ENCODE results near the gene GH2.

The GH2 gene

DNA sequence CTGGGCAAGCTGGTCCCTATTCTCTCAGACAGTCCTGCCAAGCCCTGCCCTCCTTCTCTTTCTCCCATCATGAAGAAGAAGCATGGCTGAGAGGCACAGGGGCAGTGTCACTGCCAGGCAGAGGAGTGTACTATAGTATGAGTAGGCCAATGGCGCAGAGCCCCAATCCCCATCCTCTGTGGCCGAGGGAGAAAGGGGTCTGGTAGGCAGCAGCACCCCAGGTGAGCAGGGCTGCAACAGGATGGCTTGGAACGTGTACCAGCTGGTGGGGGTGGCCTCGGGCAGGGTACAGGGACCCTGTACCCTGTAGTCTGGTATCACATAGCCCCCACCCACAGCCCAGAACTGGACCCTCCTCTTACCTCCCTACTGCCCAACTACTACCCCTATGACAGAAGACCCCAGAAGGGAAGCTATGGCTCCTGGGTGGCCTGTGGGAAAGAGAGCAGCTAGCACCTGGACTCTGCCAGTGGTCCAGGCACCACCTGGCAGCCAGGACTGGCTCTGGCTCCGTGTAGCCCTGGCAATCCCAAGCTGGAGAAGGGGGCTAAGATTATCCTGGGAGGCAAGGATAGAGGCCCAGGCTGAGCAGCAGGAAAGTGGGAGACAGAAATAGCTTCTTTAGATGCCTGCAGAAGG is 43.7 kb downstream of the GH2 start:
- no peak for DNase-seq (ENCODE audit: extremely low spot score)
- TF ChIP-seq, protein P1, sequence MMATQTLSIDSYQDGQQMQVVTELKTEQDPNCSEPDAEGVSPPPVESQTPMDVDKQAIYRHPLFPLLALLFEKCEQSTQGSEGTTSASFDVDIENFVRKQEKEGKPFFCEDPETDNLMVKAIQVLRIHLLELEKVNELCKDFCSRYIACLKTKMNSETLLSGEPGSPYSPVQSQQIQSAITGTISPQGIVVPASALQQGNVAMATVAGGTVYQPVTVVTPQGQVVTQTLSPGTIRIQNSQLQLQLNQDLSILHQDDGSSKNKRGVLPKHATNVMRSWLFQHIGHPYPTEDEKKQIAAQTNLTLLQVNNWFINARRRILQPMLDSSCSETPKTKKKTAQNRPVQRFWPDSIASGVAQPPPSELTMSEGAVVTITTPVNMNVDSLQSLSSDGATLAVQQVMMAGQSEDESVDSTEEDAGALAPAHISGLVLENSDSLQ (IDR thresholded peaks at IDR 0.05) = no peak
- TF ChIP-seq NFRKB (IDR thresholded peaks at IDR 0.05) = no peak
- POLR2A ChIA-PET = interaction anchor here (1.2 to 9.1 kb wide), 3 partner anchors 11 to 64 kb away, joined by 3 to 67 read pairs (median 7); partner anchors contain the start of genes CCDC47, DDX42, FTSJ3 and PSMC5
- CTCF ChIA-PET = no interaction called here

DNA sequence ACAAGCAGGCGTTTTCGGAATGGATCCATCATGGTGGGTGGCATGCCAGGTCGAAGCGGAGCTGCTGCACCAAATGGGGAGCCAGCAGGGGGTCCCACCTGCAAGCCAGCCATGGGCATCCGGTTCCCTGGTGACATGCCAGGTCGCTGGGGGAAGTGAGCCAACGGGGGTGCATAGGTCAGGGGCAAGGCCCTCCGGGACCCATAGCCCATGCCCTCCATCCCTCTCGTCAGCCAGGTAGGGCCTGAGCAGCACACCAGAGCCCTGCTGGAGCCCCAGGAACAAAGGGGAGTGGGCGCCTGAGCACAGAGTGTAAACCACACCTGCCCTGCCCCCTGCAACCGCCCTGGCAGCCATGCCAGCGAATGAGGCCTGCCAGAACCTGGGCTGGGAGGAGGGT is 44.3 kb downstream of the GH2 start:
- CTCF ChIA-PET = no interaction called here
- DNase-seq (ENCODE audit: extremely low spot score) = no peak
- TF ChIP-seq TARDBP (IDR thresholded peaks at IDR 0.05) = no peak
- no peak for TF ChIP-seq L3MBTL2 (conservative IDR thresholded peaks at IDR 0.05)
- POLR2A ChIA-PET = interaction anchor here (1.2 to 9.1 kb wide), 2 partner anchors 11 to 64 kb away, joined by 3 to 67 read pairs; partner anchors contain the start of genes CCDC47, DDX42, FTSJ3 and PSMC5

DNA sequence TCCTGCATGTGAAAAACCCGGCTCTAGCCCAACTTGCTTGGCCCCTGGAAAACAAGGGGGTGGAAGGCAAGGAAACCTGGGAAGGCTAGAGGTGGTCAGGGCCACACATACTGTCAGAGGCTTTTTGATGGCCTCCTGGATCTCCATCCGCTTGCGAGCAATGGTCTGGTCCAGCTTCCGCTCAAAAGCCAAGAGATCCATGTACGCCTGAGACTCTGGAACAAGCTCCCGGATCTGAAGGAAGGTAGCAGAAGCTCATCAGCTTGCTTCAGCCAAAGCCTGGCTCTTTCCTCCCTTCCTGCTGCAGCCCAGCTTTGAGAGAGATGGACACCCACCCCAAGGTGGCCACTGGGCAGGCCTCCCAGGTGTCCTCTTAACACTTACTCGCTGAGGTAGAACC is 44.9 kb downstream of the GH2 start:
- CTCF ChIA-PET = no interaction called here
- no peak for DNase-seq (ENCODE audit: extremely low spot score)
- TF ChIP-seq ELF4 (IDR thresholded peaks at IDR 0.05) (no peak), SUZ12 (IDR thresholded peaks at IDR 0.05) (no peak), LEF1 (IDR thresholded peaks at IDR 0.05; ENCODE audit: borderline replicate concordance) (no peak), CTBP1 (IDR thresholded peaks at IDR 0.05; ENCODE audit: borderline replicate concordance) (no peak), TARDBP (IDR thresholded peaks at IDR 0.05) (no peak), SP1 (IDR thresholded peaks at IDR 0.05) (no peak), FOXM1 (IDR thresholded peaks at IDR 0.05; ENCODE audit: borderline replicate concordance) (no peak), ARNT (IDR thresholded peaks at IDR 0.05) (no peak), ZNF384 (IDR thresholded peaks at IDR 0.05) (no peak), L3MBTL2 (conservative IDR thresholded peaks at IDR 0.05) (no peak), FOXK2 (IDR thresholded peaks at IDR 0.05) (no peak), FOXA1 (IDR thresholded peaks at IDR 0.05) (no peak), HDGF (IDR thresholded peaks at IDR 0.05; ENCODE audit: borderline replicate concordance) (no peak), NFRKB (IDR thresholded peaks at IDR 0.05) (no peak), BHLHE40 (IDR thresholded peaks at IDR 0.05; ENCODE audit: borderline replicate concordance) (no peak)
- TF ChIP-seq, protein P1 (IDR thresholded peaks at IDR 0.05) = no peak
- POLR2A ChIA-PET = interaction anchor here (1.2 to 9.1 kb wide), 2 partner anchors 10 to 63 kb away, joined by 3 to 67 read pairs; partner anchors contain the start of genes CCDC47, DDX42, FTSJ3 and PSMC5

DNA sequence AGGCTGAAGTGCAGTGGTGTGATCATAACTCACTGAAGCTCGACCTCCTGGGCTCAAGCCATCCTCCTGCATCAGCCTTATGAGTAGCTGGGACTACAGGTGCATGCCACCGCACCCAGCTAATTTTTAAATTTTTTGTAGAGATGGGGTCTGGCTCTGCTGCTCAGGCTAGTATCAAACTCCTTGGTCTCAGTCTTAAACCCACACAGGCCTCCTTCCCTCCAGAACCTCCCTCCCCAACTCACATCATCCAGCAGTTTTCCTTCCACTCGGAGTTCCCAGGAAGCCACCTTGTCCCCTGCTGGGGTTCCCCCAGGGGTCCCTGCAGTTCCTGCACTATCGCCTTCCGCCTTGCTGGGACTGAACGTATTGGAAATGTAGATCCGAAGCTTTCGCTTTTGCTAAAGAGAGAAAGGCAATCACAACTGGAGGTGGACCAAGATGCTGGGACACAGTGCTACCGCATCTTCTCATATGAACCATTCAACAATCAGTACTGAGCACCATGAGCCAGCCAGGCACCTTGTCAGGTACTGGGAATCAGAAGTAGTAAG is 46.5 kb downstream of the GH2 start:
- ChIA-PET POLR2A (interaction anchor here (1.3 to 1.5 kb wide), 2 partner anchors 9 to 62 kb away, joined by 5 read pairs; partner anchors contain the start of genes CCDC47, DDX42 and PSMC5), CTCF (interaction anchor here (0.9 to 1.7 kb wide), 2 partner anchors 8 to 9 kb away, joined by 3 to 5 read pairs; partner anchors contain the start of gene SMARCD2)
- no peak for DNase-seq (ENCODE audit: extremely low spot score)
- TF ChIP-seq ELF4 (IDR thresholded peaks at IDR 0.05) = no peak

DNA sequence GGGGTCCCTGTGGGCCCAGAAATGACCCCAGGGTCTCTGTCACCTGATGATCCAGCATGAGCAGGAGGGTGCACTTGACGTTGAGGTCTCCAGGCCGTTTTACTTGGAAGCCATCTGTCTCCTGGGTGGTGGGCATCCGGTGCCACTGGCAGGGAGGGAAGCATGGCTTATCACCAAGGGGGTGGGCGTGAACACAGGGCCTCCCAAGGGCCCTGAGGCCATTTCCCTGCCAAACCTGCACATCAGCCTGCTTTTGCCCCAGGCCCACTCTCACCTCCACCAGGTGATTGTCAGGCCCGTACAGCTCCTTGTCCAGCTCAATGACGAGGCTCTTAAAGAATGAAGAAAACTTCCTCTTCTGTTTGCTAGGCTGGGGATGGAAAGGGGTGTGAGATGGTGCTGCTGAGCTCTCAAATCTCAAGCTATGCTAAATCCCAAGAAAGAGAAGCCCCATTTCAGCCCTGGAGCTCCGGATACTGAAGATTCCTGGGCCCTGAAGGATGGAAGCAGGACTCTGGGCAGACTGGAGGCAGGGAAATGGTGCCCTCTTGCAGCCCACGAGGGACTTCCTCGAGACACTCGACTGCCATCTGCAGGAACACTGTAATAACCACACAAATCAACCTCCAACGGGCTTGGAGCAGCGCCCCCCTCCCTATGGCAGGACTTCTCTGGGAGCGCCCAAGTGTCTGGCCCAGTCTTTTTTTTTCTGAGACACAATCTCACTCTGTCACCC is 47.1 kb downstream of the GH2 start:
- peak; percentile 84 for DNase-seq (ENCODE audit: extremely low spot score)
- TF ChIP-seq TARDBP (IDR thresholded peaks at IDR 0.05) (no peak), FOXA1 (IDR thresholded peaks at IDR 0.05) (no peak), SP1 (IDR thresholded peaks at IDR 0.05) (no peak), FOXK2 (IDR thresholded peaks at IDR 0.05) (no peak), LEF1 (IDR thresholded peaks at IDR 0.05; ENCODE audit: borderline replicate concordance) (no peak)
- ChIA-PET POLR2A (interaction anchor here (1.3 to 1.9 kb wide), 3 partner anchors 8 to 61 kb away, joined by 5 to 7 read pairs (median 5); partner anchors contain the start of genes CCDC47, DDX42 and PSMC5), CTCF (interaction anchor here (0.7 to 1.7 kb wide), 5 partner anchors 8 to 256 kb away, joined by 3 to 7 read pairs (median 4); partner anchors contain the start of gene SMARCD2)

DNA sequence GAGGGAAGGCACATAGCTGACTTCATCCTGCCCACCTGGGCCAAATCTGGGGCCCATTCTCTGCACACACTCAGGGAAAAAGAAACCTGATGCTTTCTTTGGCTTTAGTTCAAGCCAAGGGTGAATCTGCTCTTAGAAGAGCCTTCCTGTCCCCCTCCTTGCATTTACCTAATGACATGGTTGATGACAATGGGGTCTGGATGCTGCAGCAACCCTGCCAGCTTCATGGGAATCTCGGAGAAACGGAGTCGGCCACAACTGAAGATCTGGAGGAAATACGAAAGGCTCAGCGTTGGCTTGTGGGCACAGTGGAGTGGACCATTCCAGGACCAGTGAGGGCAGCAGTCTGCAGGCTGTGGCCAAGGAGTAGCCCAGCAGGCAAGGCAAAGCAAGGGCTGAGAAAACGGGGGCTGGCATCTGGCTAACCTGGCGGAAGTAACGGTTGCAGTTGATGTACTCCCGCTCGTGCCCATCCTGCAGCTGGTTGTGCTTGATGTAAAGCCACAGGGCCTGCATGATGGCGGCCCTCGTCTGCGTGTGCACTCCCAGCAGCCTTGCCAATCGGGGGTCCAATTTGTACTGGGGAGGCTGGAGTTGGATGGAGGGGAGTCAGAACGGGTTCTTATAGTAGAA is 47.9 kb downstream of the GH2 start:
- CTCF ChIA-PET = interaction anchor here (0.8 to 1.7 kb wide), 4 partner anchors 9 to 119 kb away, joined by 3 to 5 read pairs (median 4); partner anchors contain the start of gene SMARCD2
- no peak for TF ChIP-seq FOXK2 (IDR thresholded peaks at IDR 0.05)
- no peak for TF ChIP-seq TARDBP (IDR thresholded peaks at IDR 0.05)
- no peak for TF ChIP-seq SUZ12 (IDR thresholded peaks at IDR 0.05)
- no peak for TF ChIP-seq ZNF384 (IDR thresholded peaks at IDR 0.05)
- no peak for TF ChIP-seq L3MBTL2 (conservative IDR thresholded peaks at IDR 0.05)
- no peak for TF ChIP-seq FOXA1 (IDR thresholded peaks at IDR 0.05)
- TF ChIP-seq CTBP1 (IDR thresholded peaks at IDR 0.05; ENCODE audit: borderline replicate concordance) = no peak
- no peak for TF ChIP-seq FOXM1 (IDR thresholded peaks at IDR 0.05; ENCODE audit: borderline replicate concordance)
- no peak for TF ChIP-seq SP1 (IDR thresholded peaks at IDR 0.05)
- no peak for TF ChIP-seq ARNT (IDR thresholded peaks at IDR 0.05)
- no peak for TF ChIP-seq BHLHE40 (IDR thresholded peaks at IDR 0.05; ENCODE audit: borderline replicate concordance)
- no peak for TF ChIP-seq LEF1 (IDR thresholded peaks at IDR 0.05; ENCODE audit: borderline replicate concordance)
- POLR2A ChIA-PET = interaction anchor here (1.2 to 3.8 kb wide), 4 partner anchors 8 to 60 kb away, joined by 4 to 27 read pairs (median 6); partner anchors contain the start of genes CCDC47, DDX42 and SMARCD2
- DNase-seq (ENCODE audit: extremely low spot score) = no peak
